Stimulated activated CD8-positive, alpha-beta memory T cell treated with anti-CD3 and anti-CD28 coated beads, Interleukin-15, amount 100 ng/mL, for 1 hour (primary cell): Measurements from ENCODE around the gene BCL2L12.

Source experiments
- DNase-seq: peaks from one replicate; pipeline ENCODE4 v3.0.0-alpha.2; 2020; ENCODE audit warnings: low read depth

BCL2L12 gene

DNA sequence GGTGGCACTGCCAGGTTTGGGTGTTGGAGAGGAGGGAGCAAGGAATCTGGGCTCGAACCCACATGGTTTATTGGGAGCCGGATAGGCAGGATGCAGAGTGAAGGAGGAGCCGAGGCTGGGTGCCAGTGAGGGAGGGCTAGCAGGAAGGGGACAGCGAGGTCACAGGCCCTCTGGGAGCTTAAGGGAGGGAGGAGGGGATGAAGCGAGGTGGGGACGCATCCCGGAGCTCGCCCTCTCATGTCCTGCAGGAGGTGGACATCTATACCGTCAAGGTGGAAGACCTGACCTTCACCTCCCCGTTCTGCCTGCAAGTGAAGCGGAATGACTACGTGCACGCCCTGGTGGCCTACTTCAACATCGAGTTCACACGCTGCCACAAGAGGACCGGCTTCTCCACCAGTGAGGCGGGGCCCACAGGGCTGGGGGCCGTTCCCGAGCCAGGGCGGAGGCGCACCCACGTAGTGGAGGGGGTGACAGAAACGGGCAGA, 20.2 kb downstream of the BCL2L12 start:
- DNase-seq = no peak

DNA sequence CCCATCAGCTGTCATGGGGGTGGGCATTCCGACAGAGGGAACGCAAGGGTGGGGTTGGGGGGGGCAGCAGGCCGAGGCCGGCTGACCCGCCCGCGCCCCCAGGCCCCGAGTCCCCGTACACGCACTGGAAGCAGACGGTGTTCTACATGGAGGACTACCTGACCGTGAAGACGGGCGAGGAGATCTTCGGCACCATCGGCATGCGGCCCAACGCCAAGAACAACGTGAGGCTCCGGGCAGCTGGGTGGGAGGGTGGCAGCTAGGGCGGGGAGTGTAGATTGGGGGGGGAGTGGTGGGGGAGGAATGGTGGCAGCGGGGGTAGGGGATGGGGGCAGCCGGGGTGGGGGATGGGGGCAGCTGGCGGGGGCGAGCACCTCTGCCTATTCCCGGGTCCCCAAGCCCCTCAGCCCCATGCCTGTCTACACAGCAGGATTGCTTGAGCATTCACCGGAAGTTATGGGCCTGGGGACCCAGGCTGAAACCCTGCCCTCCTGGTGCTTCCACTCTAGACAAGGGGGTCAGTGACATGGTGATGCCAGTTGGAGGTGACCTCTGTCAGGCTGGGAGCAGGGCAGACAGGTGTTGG, 20.9 kb downstream of the BCL2L12 start:
- no peak for DNase-seq

DNA sequence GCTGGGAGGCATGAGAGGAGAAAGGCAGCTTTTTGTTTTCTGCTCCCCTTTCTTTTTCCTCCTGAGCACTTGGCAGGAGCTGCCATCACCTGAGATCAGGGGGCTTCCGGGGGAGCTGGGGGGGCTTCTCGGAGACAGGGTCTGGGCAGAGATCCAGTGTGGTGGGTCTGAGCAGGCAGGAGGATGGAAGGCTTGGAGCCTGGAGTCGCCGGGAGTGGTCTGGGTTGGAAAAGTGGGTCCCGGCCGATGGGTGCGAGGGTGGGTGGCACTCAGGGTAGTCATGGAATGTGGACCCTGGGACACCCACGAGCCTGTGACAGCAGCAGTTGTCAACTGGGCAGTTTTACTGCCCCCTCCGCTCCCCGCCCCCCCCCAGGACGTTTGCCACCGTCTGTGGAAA, 21.4 kb downstream of the BCL2L12 start:
- DNase-seq = no peak

DNA sequence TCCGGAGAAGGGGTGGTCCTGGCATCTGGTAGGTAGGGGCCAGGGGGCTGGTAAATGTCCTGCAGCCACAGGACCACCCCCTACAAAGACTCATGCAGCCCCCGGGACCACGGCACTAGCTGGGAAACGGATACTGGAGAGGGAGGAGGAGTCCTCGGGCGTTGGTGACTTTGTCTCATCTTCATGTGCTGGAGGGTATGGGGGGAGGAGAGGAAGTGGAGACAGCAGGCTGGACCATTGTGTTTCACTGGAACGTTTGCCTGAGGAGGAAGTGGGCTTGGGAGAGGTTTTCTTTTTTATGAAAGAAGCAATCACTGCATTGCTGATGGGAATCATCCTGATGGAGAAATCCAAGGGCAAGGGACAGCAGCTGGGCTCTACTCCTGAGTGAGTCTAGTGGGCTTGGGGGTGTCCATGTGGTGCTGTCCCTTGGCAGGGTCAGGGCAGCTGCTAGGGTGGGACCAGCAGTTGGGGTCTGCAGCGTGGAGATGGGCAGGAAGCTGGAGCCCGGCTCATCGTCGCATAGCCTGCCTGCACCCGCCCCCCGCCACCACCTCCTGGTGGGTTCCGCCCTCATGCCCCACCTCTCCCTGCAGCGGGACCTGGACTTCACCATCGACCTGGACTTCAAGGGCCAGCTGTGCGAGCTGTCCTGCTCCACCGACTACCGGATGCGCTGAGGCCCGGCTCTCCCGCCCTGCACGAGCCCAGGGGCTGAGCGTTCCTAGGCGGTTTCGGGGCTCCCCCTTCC, 22.0 kb downstream of the BCL2L12 start:
- no peak for DNase-seq

DNA sequence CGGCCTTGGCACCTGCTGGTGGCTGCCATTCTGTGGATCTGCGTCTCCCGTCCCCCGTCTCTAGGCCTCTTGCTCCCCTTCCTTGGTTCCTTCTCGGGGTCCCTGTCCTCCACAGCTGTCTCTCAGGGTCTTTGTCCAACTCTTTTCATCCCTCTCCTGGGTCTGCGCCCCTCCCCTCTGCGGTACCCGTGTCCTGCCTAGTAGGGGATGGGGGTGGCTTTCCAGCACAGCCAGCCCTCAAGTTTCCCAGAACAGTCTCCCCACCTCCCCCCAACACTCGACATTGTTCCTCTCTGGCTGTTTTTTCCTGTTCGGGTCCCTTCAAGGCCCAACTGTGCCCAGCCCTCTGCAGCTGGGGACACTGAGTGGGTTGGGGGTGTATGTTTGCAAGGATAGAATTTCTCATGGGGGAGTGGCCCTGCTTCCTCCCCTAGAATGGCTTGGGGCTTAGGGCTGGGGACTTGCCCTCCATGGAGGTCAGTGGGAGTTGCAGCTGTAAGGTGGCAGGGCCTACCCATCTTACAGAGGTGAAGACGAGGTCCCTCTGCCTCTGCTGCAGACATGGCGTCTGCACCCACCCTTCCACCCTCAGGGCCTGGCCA, 22.9 kb downstream of the BCL2L12 start:
- no peak for DNase-seq

DNA sequence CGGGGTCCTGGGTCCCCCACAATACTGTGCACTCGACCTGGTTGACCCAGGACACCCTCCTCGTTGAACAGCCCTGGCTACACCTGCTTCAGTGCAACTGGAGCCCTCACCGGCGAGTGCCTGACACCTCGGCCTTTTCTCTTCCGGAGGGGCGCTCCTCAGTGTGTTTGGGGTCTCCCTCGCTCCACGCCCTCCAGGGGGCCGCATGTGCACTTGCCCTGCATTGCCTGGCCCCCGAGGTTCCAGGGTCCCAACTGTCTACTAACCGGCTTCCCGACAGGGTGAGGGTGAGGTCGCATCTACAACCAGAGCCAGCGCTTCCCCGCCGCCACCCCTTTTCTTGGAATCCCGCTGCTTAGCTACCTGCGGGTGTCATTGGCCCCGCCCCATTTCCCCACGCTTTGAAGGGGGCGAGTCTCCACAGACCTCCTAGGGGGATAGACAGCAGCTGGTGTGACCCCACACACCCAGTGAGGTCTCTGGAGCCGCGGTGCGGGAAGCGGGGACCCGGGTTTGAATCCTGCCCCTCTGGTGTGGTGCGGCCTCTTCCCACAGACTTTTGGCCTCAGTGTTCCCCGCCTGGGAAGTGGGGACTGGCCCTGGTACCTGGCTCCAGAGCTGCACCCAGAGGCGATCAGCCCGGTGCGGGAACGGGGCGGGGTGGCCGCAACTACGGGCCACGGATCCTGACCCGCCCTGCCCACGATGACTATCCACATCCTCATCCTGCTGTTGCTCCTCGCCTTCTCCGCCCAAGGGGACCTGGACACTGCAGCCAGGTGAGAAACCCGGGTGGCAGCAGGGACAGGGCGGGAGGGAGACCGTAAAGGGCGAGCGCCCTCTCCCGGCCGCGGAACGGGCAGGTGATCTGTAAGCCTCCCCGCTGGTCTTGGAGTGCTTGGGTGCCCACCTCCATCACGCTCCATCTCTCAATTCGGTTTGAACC, 23.7 kb downstream of the BCL2L12 start, which contains the start of gene ADM5:
TSS of gene ADM5 (plus strand) at position 462 of the 946 bp plus-strand sequence. CDS start at position 706, 244 bp downstream.
- peak; percentile 34 for DNase-seq

DNA sequence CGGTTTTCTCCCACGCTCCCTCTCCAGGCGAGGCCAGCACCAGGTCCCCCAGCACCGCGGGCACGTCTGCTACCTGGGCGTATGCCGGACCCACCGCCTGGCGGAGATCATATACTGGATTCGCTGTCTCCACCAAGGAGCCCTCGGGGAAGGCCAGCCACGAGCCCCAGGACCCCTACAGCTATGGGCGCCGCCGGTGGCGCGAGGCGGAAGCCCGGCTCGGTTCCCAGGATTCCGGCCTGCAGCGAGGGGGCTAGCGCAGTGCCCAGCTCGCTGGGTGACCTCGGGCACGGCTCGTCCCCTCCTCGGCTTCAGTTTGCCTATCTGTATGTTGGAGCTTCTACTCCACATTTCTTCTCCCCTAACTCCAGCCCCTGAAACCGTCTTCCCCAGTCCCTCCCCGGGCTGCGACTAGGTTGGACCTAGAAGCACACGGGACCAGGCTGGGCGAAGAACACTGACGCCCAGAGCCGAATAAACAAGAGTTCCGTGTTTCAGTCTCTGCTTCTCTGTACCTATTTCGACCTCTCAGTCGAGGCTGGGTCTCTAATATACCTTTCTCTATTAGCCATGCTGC, 24.4 kb downstream of the BCL2L12 start:
- no peak for DNase-seq

DNA sequence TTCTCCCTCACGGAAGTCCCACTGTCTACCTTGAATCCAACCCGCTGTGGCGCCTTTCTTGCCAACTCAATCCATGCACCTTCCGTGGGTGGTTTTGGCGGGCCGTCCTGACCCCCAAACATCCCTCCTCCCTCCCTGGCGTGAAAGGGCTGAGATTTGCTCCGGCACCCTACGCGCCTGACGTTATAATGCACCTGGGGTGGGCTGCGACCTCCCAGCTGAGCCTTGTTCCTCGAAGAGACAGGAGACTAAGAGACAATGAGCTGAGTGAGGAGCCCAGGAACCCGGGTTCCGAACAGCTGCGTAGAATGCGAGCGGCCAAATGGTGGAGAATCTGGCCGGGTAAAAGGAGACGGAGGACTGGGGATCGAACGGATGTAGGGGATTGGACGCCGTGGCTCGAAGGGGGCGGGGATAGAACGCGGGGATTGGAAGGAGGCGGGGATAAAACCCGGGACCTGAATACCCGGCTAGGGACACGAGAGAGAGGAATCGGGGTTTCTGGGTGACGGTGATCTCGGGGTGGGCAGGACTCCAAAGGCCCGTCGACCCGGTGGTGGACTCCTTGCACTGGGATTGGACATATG, 25.0 kb downstream of the BCL2L12 start, which contains the start of gene CPT1C:
TSS of gene CPT1C (plus strand) at position 461 of the 587 bp plus-strand sequence. CDS start 1,137 bp downstream, outside the sequence.
- peak; percentile 22 for DNase-seq

DNA sequence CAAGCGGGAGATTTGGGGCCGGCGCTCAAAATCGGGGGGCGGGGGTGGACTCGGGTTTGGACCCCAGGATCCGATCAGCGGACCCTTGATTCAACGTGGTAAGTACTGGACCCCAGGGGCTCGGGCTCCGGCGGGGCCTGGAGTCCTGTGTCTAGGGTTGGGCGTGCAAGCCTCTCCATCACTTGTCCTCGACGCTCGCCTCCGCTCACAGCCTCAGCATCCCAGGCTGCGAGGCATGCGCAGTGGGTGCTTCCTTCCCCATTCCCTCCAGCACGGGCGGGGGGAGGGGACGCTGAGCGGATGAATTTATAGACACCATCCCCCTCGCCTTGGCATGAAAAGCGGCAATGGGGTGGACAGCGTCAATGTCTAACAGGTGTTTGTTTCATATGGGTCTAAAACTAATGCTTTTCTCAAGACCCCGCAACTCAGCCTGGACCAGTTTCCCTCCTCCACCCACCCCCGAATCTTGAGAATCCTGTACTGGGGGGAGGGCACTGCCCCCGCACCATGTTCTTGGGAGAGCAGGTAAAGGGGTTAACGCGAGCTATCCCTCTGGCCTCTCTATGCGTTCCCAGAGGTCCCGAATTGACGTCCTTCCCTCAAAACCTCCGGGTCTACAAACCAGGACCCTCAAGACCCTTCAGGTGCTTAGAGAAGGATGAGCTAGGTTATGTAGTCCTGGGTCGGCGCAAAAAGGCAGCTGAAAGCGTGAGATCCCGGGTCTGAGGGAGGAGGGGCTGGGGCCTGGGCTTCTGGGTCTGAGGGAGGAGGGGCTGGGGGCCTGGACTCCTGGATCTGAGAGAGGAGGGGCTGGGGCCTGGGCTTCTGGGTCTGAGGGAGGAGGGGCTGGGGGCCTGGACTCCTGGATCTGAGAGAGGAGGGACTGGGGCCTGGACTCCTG, 25.8 kb downstream of the BCL2L12 start:
- no peak for DNase-seq

DNA sequence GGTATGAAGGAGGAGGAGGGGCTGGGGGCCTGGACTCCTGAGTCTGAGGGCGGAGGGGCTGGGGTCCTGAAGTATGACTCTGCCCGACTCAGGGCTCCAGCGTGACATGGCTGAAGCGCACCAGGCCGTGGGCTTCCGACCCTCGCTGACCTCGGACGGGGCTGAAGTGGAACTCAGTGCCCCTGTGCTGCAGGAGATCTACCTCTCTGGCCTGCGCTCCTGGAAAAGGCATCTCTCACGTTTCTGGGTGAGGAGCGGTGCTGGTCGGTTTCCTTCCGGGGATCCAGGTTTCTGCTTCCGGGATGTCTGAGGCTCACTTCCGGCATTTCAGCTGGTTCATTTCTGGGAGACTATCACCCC, 26.4 kb downstream of the BCL2L12 start:
- no peak for DNase-seq

DNA sequence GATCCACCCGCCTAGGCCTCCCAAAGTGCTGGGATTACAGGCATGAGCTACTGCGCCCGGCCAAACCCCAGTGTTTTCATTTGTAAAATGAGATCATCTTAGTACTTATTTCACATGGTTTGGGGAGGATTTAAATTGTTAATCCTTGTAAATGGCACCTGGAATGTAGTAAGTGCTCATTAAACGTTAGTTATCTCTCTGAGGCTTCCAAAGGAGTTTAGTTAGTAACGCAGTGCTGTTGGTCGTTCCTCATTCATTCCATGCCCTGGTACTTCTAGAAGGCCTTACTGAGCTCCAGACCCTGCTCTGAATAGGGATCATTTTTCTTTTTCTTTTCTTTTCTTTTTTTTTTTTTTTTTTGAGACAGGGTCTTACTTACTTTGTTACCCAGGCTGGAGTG, 30.4 kb downstream of the BCL2L12 start:
- DNase-seq = no peak

DNA sequence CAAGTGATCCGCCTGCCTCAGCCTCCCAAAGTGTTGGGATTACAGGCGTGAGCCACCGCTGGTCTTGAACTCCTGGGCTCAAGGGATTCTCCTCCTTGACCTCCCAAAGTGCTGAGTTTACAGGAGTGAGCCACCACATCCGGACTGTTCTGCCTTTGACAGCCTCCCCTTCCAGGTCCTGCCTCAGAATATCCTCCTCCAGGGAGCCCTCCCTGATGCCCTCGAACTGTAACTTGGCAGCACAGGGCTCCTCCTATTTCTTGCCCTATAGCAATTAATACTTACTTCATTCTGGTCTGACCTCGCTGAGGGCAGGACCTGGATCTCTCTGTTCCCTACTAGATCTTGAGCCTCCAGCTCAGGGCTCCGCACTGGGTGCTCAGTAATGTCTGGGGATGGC, 31.1 kb downstream of the BCL2L12 start:
- no peak for DNase-seq

DNA sequence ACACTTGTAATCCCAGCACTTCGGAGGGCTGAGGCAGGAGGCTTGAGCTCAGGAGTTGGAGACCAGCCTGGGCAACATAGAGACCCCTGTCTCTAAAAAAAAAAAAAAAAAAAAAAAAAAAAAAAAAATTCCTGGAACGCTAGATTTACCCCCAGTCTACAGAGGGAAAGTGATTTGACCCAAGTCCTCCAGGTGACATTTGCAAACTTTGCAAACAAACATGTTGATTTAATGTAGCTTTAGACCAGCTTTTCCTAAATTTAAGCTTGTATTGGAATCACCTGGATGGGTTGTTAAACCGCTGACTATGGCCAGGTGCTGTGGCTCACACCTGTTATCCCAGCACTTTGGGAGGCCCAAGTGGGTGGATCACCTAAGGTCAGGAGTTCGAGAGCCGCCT, 33.6 kb downstream of the BCL2L12 start:
- no peak for DNase-seq

DNA sequence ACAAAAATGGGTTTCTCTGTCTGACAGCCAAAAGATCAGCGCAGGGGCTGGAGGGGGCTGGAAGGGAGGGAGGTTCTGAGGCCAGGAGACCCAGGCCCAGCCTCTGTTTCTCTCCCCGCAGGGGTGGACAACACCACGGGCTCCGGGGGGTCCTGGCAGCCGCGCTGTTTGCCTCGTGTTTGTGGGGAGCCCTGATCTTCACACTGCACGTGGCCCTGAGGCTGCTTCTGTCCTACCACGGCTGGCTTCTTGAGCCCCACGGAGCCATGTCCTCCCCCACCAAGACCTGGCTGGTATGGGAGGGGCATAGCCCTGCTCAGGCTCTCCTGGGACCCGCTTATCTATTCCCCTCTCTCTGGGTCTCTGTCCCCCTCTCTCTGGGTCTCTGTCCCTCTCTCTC, 34.8 kb downstream of the BCL2L12 start:
- no peak for DNase-seq

DNA sequence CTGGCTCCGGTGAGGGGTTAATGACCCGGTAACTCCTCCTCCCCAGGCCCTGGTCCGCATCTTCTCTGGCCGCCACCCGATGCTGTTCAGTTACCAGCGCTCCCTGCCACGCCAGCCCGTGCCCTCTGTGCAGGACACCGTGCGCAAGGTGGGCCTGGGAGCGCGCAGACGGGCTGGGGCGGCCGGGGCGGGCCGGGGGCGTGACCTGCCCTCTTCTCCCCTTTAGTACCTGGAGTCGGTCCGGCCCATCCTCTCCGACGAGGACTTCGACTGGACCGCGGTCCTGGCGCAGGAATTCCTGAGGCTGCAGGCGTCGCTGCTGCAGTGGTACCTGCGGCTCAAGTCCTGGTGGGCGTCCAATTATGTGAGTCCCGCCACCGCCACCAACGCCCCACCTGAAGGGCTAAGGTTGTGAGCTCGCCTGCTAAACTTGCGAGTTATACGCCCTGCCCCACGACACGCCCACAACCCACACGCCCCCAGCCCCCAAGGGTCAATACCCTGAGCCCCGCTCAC, 35.6 kb downstream of the BCL2L12 start:
- no peak for DNase-seq

DNA sequence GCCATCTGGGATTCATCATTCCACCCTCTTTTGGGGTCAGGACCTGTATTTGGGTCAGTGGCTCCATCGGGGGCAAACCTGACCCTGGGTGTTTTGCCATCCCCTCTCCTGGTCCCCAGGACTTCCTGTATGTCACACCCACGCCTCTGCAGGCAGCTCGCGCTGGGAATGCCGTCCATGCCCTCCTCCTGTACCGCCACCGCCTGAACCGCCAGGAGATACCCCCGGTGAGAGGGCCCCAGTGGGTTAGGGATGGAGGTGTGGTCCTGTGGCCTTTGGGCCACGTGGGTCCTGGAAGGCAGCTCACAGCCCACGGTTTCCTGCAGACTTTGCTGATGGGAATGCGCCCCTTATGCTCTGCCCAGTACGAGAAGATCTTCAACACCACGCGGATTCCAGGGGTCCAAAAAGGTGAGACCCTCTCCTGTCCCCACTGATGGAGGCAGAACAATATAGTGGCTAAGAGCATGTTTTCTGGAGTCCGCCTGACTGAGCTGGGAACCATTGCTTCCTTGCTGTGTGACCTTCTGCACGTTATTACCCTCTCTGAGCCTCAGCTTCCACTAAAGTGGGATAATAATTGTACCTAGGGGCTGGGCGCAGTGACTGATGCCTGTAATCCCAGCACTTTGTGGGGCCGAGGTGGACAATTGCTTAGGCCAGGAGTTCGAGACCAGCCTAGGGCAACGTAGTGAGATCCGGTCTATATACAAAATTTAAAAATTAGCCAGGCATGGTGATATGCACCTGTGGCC, 39.3 kb downstream of the BCL2L12 start:
- DNase-seq = no peak

DNA sequence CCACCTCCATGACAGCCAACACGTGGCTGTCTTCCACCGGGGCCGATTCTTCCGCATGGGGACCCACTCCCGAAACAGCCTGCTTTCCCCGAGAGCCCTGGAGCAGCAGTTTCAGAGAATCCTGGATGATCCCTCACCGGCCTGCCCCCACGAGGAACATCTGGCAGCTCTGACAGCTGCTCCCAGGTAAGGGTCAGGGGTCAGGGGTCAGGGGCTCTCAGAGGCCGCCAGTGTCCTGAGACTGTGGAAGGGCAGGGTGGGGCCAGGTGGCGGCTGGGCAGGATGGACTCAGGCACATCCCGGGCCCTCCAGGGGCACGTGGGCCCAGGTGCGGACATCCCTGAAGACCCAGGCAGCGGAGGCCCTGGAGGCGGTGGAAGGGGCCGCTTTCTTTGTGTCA, 40.2 kb downstream of the BCL2L12 start:
- no peak for DNase-seq

DNA sequence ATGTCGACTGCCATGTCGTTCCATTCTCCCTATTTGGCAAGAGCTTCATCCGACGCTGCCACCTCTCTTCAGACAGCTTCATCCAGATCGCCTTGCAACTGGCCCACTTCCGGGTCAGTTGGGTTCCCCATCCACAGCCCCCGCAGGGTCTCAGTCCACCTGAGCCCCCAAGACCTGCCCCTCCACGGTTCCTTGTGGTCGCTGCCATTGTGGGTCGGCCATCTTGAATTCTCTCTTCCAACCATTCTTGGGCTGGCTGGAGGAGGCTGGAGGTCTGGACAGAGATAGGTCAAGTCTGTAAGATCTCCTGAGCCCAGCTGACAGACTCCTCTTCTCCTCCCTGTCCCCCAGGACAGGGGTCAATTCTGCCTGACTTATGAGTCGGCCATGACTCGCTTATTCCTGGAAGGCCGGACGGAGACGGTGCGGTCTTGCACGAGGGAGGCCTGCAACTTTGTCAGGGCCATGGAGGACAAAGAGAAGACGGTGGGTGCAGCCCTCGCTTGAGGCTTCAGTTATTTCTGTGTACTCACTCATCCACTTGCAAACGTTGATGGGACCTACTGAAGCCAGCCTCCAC, 44.7 kb downstream of the BCL2L12 start:
- no peak for DNase-seq

DNA sequence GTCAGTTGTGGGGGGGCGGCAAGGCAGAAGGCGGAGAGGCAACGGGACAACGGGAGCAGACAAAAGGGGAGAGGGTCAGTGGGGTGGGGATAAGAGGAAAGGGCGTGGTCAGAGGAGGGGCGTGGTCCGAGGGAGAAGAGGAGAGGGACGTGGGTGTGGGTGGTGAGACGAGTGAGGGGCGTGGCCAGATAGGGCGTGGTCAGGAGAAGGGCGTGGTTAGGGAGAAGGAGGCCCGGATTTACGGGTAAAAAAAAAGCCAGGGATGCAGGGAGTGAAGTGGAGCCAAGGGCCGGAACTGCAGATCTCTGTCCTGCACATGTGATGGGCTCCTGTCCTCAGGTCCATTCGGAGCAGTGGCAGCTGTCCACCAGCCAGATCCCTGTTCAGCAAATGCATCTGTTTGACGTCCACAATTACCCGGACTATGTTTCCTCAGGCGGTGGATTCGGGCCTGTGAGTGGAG, 46.7 kb downstream of the BCL2L12 start:
- DNase-seq = no peak
